H1 (cell line): Measurements from ENCODE around the gene FITM1. TPM values are rescaled to one million over a fixed set of nuclear protein-coding genes. Genes with fewer than 3 reads are reported as not detected.

Source experiments
- CTCF ChIA-PET: fragments of 300-600 bp; sonication (Branson Sonifier 250); formaldehyde crosslinking; loops from one replicate; lab custom pipeline; 2021; ENCODE audit not compliant: partially characterized antibody; lab: Charles Lee
- POLR2A ChIA-PET: fragments of 300-600 bp; sonication (Branson Sonifier 250); formaldehyde crosslinking; loops from one replicate; lab custom pipeline; 2021; ENCODE audit warnings: inconsistent platforms; ENCODE audit not compliant: partially characterized antibody; lab: Charles Lee
- DNase-seq, 2 experiments: peaks; one replicate each; pipeline versions ENCODE4 v3.0.0 to v3.0.0-alpha.2; 2010 to 2022; ENCODE audit warnings: low spot score in 2 of 2, low read depth in 1 of 2, mixed read lengths in 1 of 2
- FAIRE-seq: peaks from 2 replicates; lab custom pipeline; 2011; peaks lifted over from hg19 to GRCh38; lab: Jason Lieb, UNC
- H2AFZ ChIP-seq: 2 replicates; pipeline ENCODE4 v1.8.1; 2012; ENCODE audit warnings: low read length, inconsistent platforms
- H2AK5ac ChIP-seq: 2 replicates; pipeline ENCODE4 v1.6.1; 2013; ENCODE audit warnings: low read depth, low read length
- H2BK120ac ChIP-seq: replicated peaks from 2 replicates; pipeline ENCODE3; 2013; ENCODE audit warnings: low read depth, low read length, inconsistent platforms
- H2BK12ac ChIP-seq: 2 replicates; pipeline ENCODE4 v1.6.1; 2013; ENCODE audit warnings: low read depth, low read length
- H2BK15ac ChIP-seq: 2 replicates; pipeline ENCODE4 v1.6.1; 2013; ENCODE audit warnings: low read length
- H2BK20ac ChIP-seq: 2 replicates; pipeline ENCODE4 v1.6.1; 2013; ENCODE audit warnings: low read length
- H2BK5ac ChIP-seq: 2 replicates; pipeline ENCODE4 v1.6.1; 2013; ENCODE audit warnings: low read depth, low read length
- H3K14ac ChIP-seq: 2 replicates; pipeline ENCODE4 v1.6.1; 2013; ENCODE audit warnings: inconsistent platforms; ENCODE audit not compliant: insufficient read length
- H3K18ac ChIP-seq: 2 replicates; pipeline ENCODE4 v1.6.1; 2013; ENCODE audit warnings: low read length; ENCODE audit errors: extremely low read depth
- H3K23ac ChIP-seq: 2 replicates; pipeline ENCODE4 v1.6.1; 2013; ENCODE audit warnings: inconsistent platforms; ENCODE audit not compliant: insufficient read length
- H3K23me2 ChIP-seq: 2 replicates; pipeline ENCODE4 v1.6.1; 2013; ENCODE audit warnings: low read depth, low read length
- H3K27ac ChIP-seq: 2 replicates; pipeline ENCODE4 v1.6.1; 2011; ENCODE audit warnings: low read depth, low read length, inconsistent platforms
- H3K27me3 ChIP-seq, 4 experiments: replicated peaks in 1 of 4; 1 replicate in 1 of 4; 2 replicates in 3 of 4; pipeline versions ENCODE4 v1.6.1 to v1.8.1; 2011 to 2013; ENCODE audit warnings: low read length in 3 of 4, mild to moderate bottlenecking in 3 of 4, inconsistent platforms in 2 of 4, mixed read lengths in 2 of 4, moderate library complexity in 1 of 4; ENCODE audit not compliant: control insufficient read depth in 3 of 4, insufficient read depth in 3 of 4; ENCODE audit errors: extremely low read depth in 1 of 4
- H3K36me3 ChIP-seq, 4 experiments: 2 replicates each; pipeline versions ENCODE4 v1.6.1 to v1.8.1; 2011 to 2013; ENCODE audit warnings: mild to moderate bottlenecking in 4 of 4, low read length in 3 of 4, moderate library complexity in 2 of 4, control low read depth in 1 of 4, inconsistent platforms in 1 of 4; ENCODE audit not compliant: insufficient read depth in 4 of 4, control insufficient read depth in 2 of 4
- H3K4ac ChIP-seq: replicated peaks from 2 replicates; pipeline ENCODE3; 2013; ENCODE audit warnings: low read length, low read depth, mixed read lengths, inconsistent platforms; ENCODE audit not compliant: insufficient read length
- H3K4me1 ChIP-seq, 4 experiments: replicated peaks in 1 of 4; 1 replicate in 1 of 4; 2 replicates in 3 of 4; pipeline versions ENCODE4 v1.6.1 to v1.8.1; 2011 to 2013; ENCODE audit warnings: low read length in 3 of 4, inconsistent platforms in 2 of 4, mixed read lengths in 1 of 4; ENCODE audit not compliant: insufficient read depth in 4 of 4, control insufficient read depth in 3 of 4
- H3K4me2 ChIP-seq, 2 experiments: 2 replicates each; pipeline versions ENCODE4 v1.6.1 to v1.8.1; 2011 to 2013; ENCODE audit warnings: low read depth in 2 of 2, low read length in 2 of 2, control low read depth in 1 of 2, inconsistent platforms in 1 of 2, mild to moderate bottlenecking in 1 of 2; ENCODE audit not compliant: insufficient read depth in 1 of 2
- H3K4me3 ChIP-seq, 4 experiments: fragments of 200-600, 300-600 bp in 1 of 4; sonication (generic), shearing (Covaris generic), sonication (Bioruptor Twin) in 1 of 4; 2 replicates each; pipeline versions ENCODE4 v1.5.1 to v1.8.1; 2011 to 2016; ENCODE audit warnings: low read length in 4 of 4, low read depth in 3 of 4, control low read depth in 2 of 4, inconsistent platforms in 2 of 4, mild to moderate bottlenecking in 2 of 4, mixed read lengths in 1 of 4, moderate library complexity in 1 of 4; ENCODE audit not compliant: insufficient read depth in 2 of 4; ENCODE audit errors: extremely low read depth in 1 of 4
- H3K56ac ChIP-seq: replicated peaks from 2 replicates; pipeline ENCODE3; 2013; ENCODE audit warnings: low read depth, mild to moderate bottlenecking, mixed read lengths, low read length, inconsistent platforms; ENCODE audit not compliant: insufficient read length
- H3K79me1 ChIP-seq: 2 replicates; pipeline ENCODE4 v1.6.1; 2013; ENCODE audit warnings: low read depth, low read length, control low read depth
- H3K79me2 ChIP-seq, 2 experiments: 2 replicates each; pipeline versions ENCODE4 v1.6.1 to v1.8.1; 2012 to 2013; ENCODE audit warnings: low read length in 2 of 2, mild to moderate bottlenecking in 2 of 2, inconsistent platforms in 1 of 2; ENCODE audit not compliant: insufficient read depth in 2 of 2, control insufficient read depth in 1 of 2
- H3K9ac ChIP-seq, 4 experiments: replicated peaks in 1 of 4; 1 replicate in 1 of 4; 2 replicates in 3 of 4; pipeline versions ENCODE4 v1.6.1 to v1.8.1; 2011 to 2013; ENCODE audit warnings: low read depth in 3 of 4, low read length in 3 of 4, control low read depth in 2 of 4, mild to moderate bottlenecking in 2 of 4, moderate library complexity in 2 of 4, inconsistent platforms in 1 of 4; ENCODE audit errors: extremely low read depth in 1 of 4
- H3K9me3 ChIP-seq, 2 experiments: 2 replicates each; pipeline versions ENCODE4 v1.6.1 to v1.8.1; 2012 to 2013; ENCODE audit warnings: mild to moderate bottlenecking in 2 of 2, moderate library complexity in 2 of 2, control low read depth in 1 of 2, inconsistent platforms in 1 of 2, low read depth in 1 of 2, low read length in 1 of 2, mixed read lengths in 1 of 2; ENCODE audit not compliant: insufficient read depth in 2 of 2
- H4K20me1 ChIP-seq, 2 experiments: replicated peaks in 1 of 2; 2 replicates each; pipeline versions ENCODE3 to v1.8.1; 2011 to 2013; ENCODE audit warnings: inconsistent platforms in 2 of 2, low read length in 2 of 2, mild to moderate bottlenecking in 1 of 2; ENCODE audit not compliant: insufficient read depth in 2 of 2, control insufficient read depth in 1 of 2
- H4K5ac ChIP-seq: 2 replicates; pipeline ENCODE4 v1.6.1; 2013; ENCODE audit warnings: low read length, low read depth, mixed read lengths, inconsistent platforms; ENCODE audit not compliant: insufficient read length
- H4K8ac ChIP-seq: 2 replicates; pipeline ENCODE4 v1.8.0; 2013; ENCODE audit warnings: mild to moderate bottlenecking, moderate library complexity, low read length, inconsistent platforms; ENCODE audit not compliant: insufficient read depth; ENCODE audit errors: extremely low read depth
- H4K91ac ChIP-seq: replicated peaks from 2 replicates; pipeline ENCODE3; 2013; ENCODE audit warnings: low read length, mixed read lengths, inconsistent platforms; ENCODE audit not compliant: insufficient read length
- ATF2 ChIP-seq: IDR thresholded peaks from 2 replicates; pipeline ENCODE4 v1.6.1; 2012; ENCODE audit warnings: low read length, inconsistent platforms
- ATF3 ChIP-seq: IDR thresholded peaks from 2 replicates; pipeline ENCODE4 v1.6.1; 2011; ENCODE audit warnings: low read depth, mild to moderate bottlenecking, low read length; ENCODE audit not compliant: insufficient read depth
- CREB1 ChIP-seq: IDR thresholded peaks from 2 replicates; pipeline ENCODE4 v1.6.1; 2012; ENCODE audit warnings: inconsistent platforms
- CTBP2 ChIP-seq: IDR thresholded peaks from 2 replicates; pipeline ENCODE4 v1.7.0; 2011; ENCODE audit warnings: borderline replicate concordance, mild to moderate bottlenecking, moderate library complexity, mixed read lengths, low read length; ENCODE audit not compliant: insufficient read depth, insufficient read length
- EZH2 ChIP-seq: fragments of 200-600 bp; sonication (generic); IDR thresholded peaks from 2 replicates; pipeline ENCODE4 v1.7.1; 2012; ENCODE audit warnings: low read depth, mild to moderate bottlenecking, moderate library complexity, low read length, inconsistent platforms; ENCODE audit not compliant: severe bottlenecking
- JUND ChIP-seq: IDR thresholded peaks from 2 replicates; pipeline ENCODE4 v1.6.1; 2011; ENCODE audit warnings: mild to moderate bottlenecking, improper control_type of control experiment, low read length
- SUZ12 ChIP-seq: fragments of 200-600 bp; sonication (generic); IDR thresholded peaks from 2 replicates; pipeline ENCODE4 v1.6.1; 2012; ENCODE audit warnings: mild to moderate bottlenecking, inconsistent platforms, low read length, moderate library complexity, mixed read lengths
- USF2 ChIP-seq: IDR thresholded peaks from 2 replicates; pipeline ENCODE4 v1.6.1; 2011; ENCODE audit warnings: low read length, improper control_type of control experiment
- WGBS, 2 experiments: shearing (Covaris generic) in 1 of 2; methylation state at CpG; one replicate each; pipeline versions ENCODE4 v1.1.6 to v1.1.7; 2013 to 2015; ENCODE audit warnings: low lambda C conversion rate in 2 of 2, mixed read lengths in 2 of 2, inconsistent platforms in 1 of 2, low coverage in 1 of 2, missing lambda C conversion rate in 1 of 2; ENCODE audit not compliant: insufficient replicate concordance in 2 of 2, insufficient coverage in 1 of 2, insufficient read length in 1 of 2; ENCODE audit errors: extremely low coverage in 1 of 2, missing lambda C conversion rate in 1 of 2; 5-methylcytosine and 5-hydroxymethylcytosine counted together
- polyA plus RNA-seq, 7 experiments: library from polyadenylated mRNA; depleted of rRNA in 3 of 7; stranded (reverse) in 5 of 7; unstranded in 2 of 7; fragments of >200 nt in 5 of 7; fragments of 200-250 nt in 2 of 7; gene quantifications; 1 replicate in 5 of 7; 2 replicates in 1 of 7; 4 replicates in 1 of 7; pipeline versions ENCODE4 v1.2.1 to v1.2.3, GENCODE V29; 2011 to 2013; ENCODE audit warnings: missing spikeins in 2 of 7, mixed read lengths in 2 of 7
- total RNA-seq: library from RNA; stranded (reverse); fragmentation: NEBNext Ultra II Directional; extraction: Animal tissue kit (Norgen Biotek cat#: 25700); gene quantifications from 2 replicates; pipeline ENCODE4 v1.2.1, GENCODE V29; 2021

FITM1 gene
- total and polyA plus RNA-seq, 2 of the 8 experiments (the other 6 are each of a cell fraction or from before 2014, with no cell fraction given): 0.53 to 0.76 TPM

GRCh38 chr14:24110523-24110922 is 19.9 kb upstream of the FITM1 start:
- H3K4me1 ChIP-seq: no peaks in the 10 kb centered on the region; a peak in 1 of 7 replicates
- H3K4me2 ChIP-seq: no peak overlapping the region
- no peak overlapping the region for H3K56ac ChIP-seq
- CTCF ChIA-PET: interaction anchor here (0.7 to 12.2 kb wide), 20 partner anchors 17 to 479 kb away, joined by 3 to 160 read pairs (median 4); partner anchors contain the start of genes CARMIL3, CIDEB, IRF9 and PCK2
- H3K4ac ChIP-seq: no peak overlapping the region
- no peak overlapping the region for H4K8ac ChIP-seq
- 86% methylated on average over 1 of the region's 1 CpG; no CpG with 5 or more reads in 1 of the 2 experiments for WGBS, 2 experiments
- no peaks in the 10 kb centered on the region for H3K36me3 ChIP-seq
- H3K9me3 ChIP-seq: no peaks in the 10 kb centered on the region
- H3K18ac ChIP-seq: no peak overlapping the region
- no peak overlapping the region for H3K9ac ChIP-seq
- H2AFZ ChIP-seq: no peak overlapping the region
- H2BK120ac ChIP-seq: no peak overlapping the region
- H3K27ac ChIP-seq: no peak overlapping the region
- POLR2A ChIA-PET: interaction anchor here (0.8 to 23.9 kb wide), 9 partner anchors 8 to 122 kb away, joined by 3 to 626 read pairs (median 4); partner anchors contain the start of genes CPNE6, DHRS4L2, EMC9 and PCK2
- no peak overlapping the region for H3K4me3 ChIP-seq
- H2BK15ac ChIP-seq: no peak overlapping the region
- H2BK5ac ChIP-seq: no peak overlapping the region
- H2BK20ac ChIP-seq: no peak overlapping the region
- FAIRE-seq (no peak), DNase-seq (no peak)
- no peaks in the 10 kb centered on the region; a peak in 1 of 4 replicates for H3K79me2 ChIP-seq
- H3K79me1 ChIP-seq: 0 out of 2 replicates have a peak, but pooled peaks cover 2% of the 10 kb centered on the region
- H3K27me3 ChIP-seq: no peaks in the 10 kb centered on the region
- H3K23ac ChIP-seq: no peak overlapping the region
- no peak overlapping the region for H2AK5ac ChIP-seq
- no peak overlapping the region for H4K5ac ChIP-seq
- no peak overlapping the region for H4K91ac ChIP-seq
- H3K23me2 ChIP-seq: peaks cover 5% of the 10 kb centered on the region
- H2BK12ac ChIP-seq: no peak overlapping the region
- H4K20me1 ChIP-seq: no peaks in the 10 kb centered on the region
- no peak overlapping the region for H3K14ac ChIP-seq
- no peak for TF ChIP-seq USF2
- no peak for TF ChIP-seq CTBP2
- no peak for TF ChIP-seq SUZ12
- TF ChIP-seq CREB1: no peak
- TF ChIP-seq ATF3: no peak
- TF ChIP-seq ATF2: no peak
- TF ChIP-seq EZH2: no peak
- no peak for TF ChIP-seq JUND
